ENCODE results near the gene DHX35.

Gene DHX35

GRCh38 chr20:39069976-39070375 is 107.8 kb downstream of the DHX35 start:
- no peak for DNase-seq

GRCh38 chr20:39070484-39071231 is 108.5 kb downstream of the DHX35 start:
- peak; percentile 24 for DNase-seq

GRCh38 chr20:39072132-39072531 is 110.0 kb downstream of the DHX35 start:
- DNase-seq, result no peak

GRCh38 chr20:39072653-39073052 is 110.5 kb downstream of the DHX35 start:
- no peak for DNase-seq

- no peak for DNase-seq
Measured at GRCh38 chr20:39075731-39076130, 113.6 kb downstream of the DHX35 start.

- no peak for DNase-seq
Measured at GRCh38 chr20:39076958-39077357, 114.8 kb downstream of the DHX35 start.

GRCh38 chr20:39080326-39080725 is 118.2 kb downstream of the DHX35 start:
- no peak for DNase-seq

- DNase-seq, result peak; percentile 45
Measured at GRCh38 chr20:39081255-39081654, 119.1 kb downstream of the DHX35 start.

- DNase-seq, result no peak
Measured at GRCh38 chr20:39082622-39083398, 120.7 kb downstream of the DHX35 start.

- no peak for DNase-seq
Measured at GRCh38 chr20:39083761-39084160, 121.6 kb downstream of the DHX35 start.

- no peak for DNase-seq
Measured at GRCh38 chr20:39089029-39089428, 126.9 kb downstream of the DHX35 start.
